SU-DHL-6 (cell line): ENCODE measurements around the gene NR2E3.

Source experiments
- CTCF ChIP-seq: fragments of 200-600 bp; sonication (generic); IDR thresholded peaks from one replicate; pipeline ENCODE4 v1.5.1; 2017; ENCODE audit warnings: antibody characterized with exemption, mild to moderate bottlenecking, low read length, moderate library complexity; ENCODE audit not compliant: insufficient read depth, poor library complexity, severe bottlenecking
- EZH2phosphoT487 ChIP-seq: fragments of 200-600 bp; sonication (generic), shearing (Covaris generic); conservative IDR thresholded peaks from 2 replicates; pipeline ENCODE4 v1.6.1; 2018; ENCODE audit warnings: mild to moderate bottlenecking, antibody characterized with exemption, low read length, moderate library complexity, mixed read lengths

GRCh38 chr15:71812966-71813722 is 2.8 kb downstream of the NR2E3 start:
- TF ChIP-seq CTCF (no peak), EZH2phosphoT487 (no peak)
